Kidney (tissue), 14 donors: ENCODE data around the gene TFF1. TPM values are rescaled to one million over a fixed set of nuclear protein-coding genes. Genes with fewer than 3 reads are reported as not detected.
A peak's percentile ranks its signal among the peaks of the same experiment; 100 is the strongest.

Experiments
- DNase-seq, 5 donors: peaks; one replicate each; pipeline ENCODE4 v3.0.0-alpha.2; 2013 to 2020
- FAIRE-seq: peaks from 2 replicates; lab custom pipeline; 2012; peaks lifted over from hg19 to GRCh38; lab: Jason Lieb, UNC
- H3K27ac ChIP-seq, 2 donors: one replicate each; pipeline ENCODE4 v1.7.0; 2013; ENCODE audit warnings: low read depth in 2 of 2, low read length in 2 of 2, inconsistent platforms in 1 of 2
- H3K27me3 ChIP-seq: one replicate; pipeline ENCODE4 v1.7.1; 2013; ENCODE audit warnings: low read length, inconsistent platforms; ENCODE audit not compliant: control insufficient read depth, insufficient read depth
- H3K36me3 ChIP-seq, 3 donors: one replicate each; pipeline versions ENCODE4 v1.7.0 to v1.7.1; 2013; ENCODE audit warnings: low read length in 3 of 3, control low read depth in 1 of 3, inconsistent platforms in 1 of 3; ENCODE audit not compliant: insufficient read depth in 3 of 3, control insufficient read depth in 2 of 3
- H3K4me1 ChIP-seq, 3 donors: one replicate each; pipeline versions ENCODE4 v1.7.0 to v1.7.1; 2013; ENCODE audit warnings: low read length in 3 of 3, inconsistent platforms in 1 of 3, low read depth in 1 of 3; ENCODE audit not compliant: control insufficient read depth in 2 of 3, insufficient read depth in 2 of 3
- H3K4me3 ChIP-seq, 3 donors: one replicate each; pipeline versions ENCODE4 v1.7.0 to v1.8.1; 2013; ENCODE audit warnings: low read length in 3 of 3, control low read depth in 1 of 3, inconsistent platforms in 1 of 3
- H3K9ac ChIP-seq, 3 donors: one replicate each; pipeline versions ENCODE4 v1.7.0 to v1.7.1; 2013; ENCODE audit warnings: low read length in 3 of 3, control low read depth in 1 of 3, inconsistent platforms in 1 of 3
- H3K9me3 ChIP-seq, 3 donors: one replicate each; pipeline versions ENCODE4 v1.7.0 to v1.7.1; 2013; ENCODE audit warnings: low read length in 3 of 3, control low read depth in 1 of 3, inconsistent platforms in 1 of 3; ENCODE audit not compliant: control insufficient read depth in 2 of 3, insufficient read depth in 1 of 3
- intact Hi-C: fragments of 100-400 bp; cut with DNase I; formaldehyde crosslinking; loops from one replicate; pipeline ENCODE4 v1.11.1; 2022
- polyA plus RNA-seq: library from polyadenylated mRNA; stranded (reverse); fragments of 350-450 nt; fragmentation: Illumina TruSeq; extraction: RNeasy Lipid Tissue Mini Kit (QIAGEN cat#74804); gene quantifications from one replicate; pipeline ENCODE4 v1.2.3, GENCODE V29; 2014; ENCODE audit warnings: low read depth, low replicate concordance; ENCODE audit not compliant: insufficient read depth
- total RNA-seq: library from RNA; stranded (reverse); fragmentation: NEBNext Ultra II Directional; extraction: Animal tissue kit (Norgen Biotek cat#: 25700); gene quantifications from one replicate; pipeline ENCODE4 v1.2.1, GENCODE V29; 2021
- TF ChIP-seq, protein P1 (sequence below): IDR thresholded peaks from 3 replicates; pipeline ENCODE4 v1.5.1; 2012; ENCODE audit warnings: mild to moderate bottlenecking, moderate library complexity, borderline replicate concordance; ENCODE audit not compliant: insufficient read depth; ENCODE audit errors: extremely low read depth
- donor health status: control.
- donor health status: control.
- donor health status: control.
- donor health status: control.
- donor health status: control.
- donor health status: DM: yes; HTN: yes; CAD: no.
- donor health status: Normal renal cell carcinoma (clear cell type).

TFF1 gene
- total and polyA plus RNA-seq, 2 donors from 2014 or later = not detected

GRCh38 chr21:42397746-42398394, 31.5 kb upstream of the TFF1 start:
- TF ChIP-seq, protein P1, sequence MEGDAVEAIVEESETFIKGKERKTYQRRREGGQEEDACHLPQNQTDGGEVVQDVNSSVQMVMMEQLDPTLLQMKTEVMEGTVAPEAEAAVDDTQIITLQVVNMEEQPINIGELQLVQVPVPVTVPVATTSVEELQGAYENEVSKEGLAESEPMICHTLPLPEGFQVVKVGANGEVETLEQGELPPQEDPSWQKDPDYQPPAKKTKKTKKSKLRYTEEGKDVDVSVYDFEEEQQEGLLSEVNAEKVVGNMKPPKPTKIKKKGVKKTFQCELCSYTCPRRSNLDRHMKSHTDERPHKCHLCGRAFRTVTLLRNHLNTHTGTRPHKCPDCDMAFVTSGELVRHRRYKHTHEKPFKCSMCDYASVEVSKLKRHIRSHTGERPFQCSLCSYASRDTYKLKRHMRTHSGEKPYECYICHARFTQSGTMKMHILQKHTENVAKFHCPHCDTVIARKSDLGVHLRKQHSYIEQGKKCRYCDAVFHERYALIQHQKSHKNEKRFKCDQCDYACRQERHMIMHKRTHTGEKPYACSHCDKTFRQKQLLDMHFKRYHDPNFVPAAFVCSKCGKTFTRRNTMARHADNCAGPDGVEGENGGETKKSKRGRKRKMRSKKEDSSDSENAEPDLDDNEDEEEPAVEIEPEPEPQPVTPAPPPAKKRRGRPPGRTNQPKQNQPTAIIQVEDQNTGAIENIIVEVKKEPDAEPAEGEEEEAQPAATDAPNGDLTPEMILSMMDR = no peak
- DNase-seq (no peak), FAIRE-seq (no peak)
- H3K27me3 ChIP-seq = no peaks in the 10 kb centered on the region
- H3K4me3 ChIP-seq = no peak overlapping the region
- H3K9me3 ChIP-seq = peaks cover 0 to 10% (median 0%) of the 10 kb centered on the region in 3 donors
- intact Hi-C loops = no loop called here
- no peaks in the 10 kb centered on the region for H3K36me3 ChIP-seq
- no peak overlapping the region for H3K9ac ChIP-seq
- H3K27ac ChIP-seq = no peak overlapping the region
- H3K4me1 ChIP-seq = peaks cover 0 to 4% (median 0%) of the 10 kb centered on the region in 3 donors

- no peaks in the 10 kb centered on the region for H3K36me3 ChIP-seq
- TF ChIP-seq, protein P1 = no peak
- no peak overlapping the region for H3K27ac ChIP-seq
- H3K9ac ChIP-seq = no peak overlapping the region
- no peaks in the 10 kb centered on the region for H3K27me3 ChIP-seq
- no peak overlapping the region for H3K4me3 ChIP-seq
- H3K4me1 ChIP-seq = peaks cover 0 to 4% (median 0%) of the 10 kb centered on the region in 3 donors
- no peak for FAIRE-seq
- peak in 2 of 5 donors; percentile 58 for DNase-seq
- peaks cover 0 to 8% (median 0%) of the 10 kb centered on the region in 3 donors for H3K9me3 ChIP-seq
- intact Hi-C loops = no loop called here
These were observed 30.7 kb upstream of the TFF1 start for GRCh38 chr21:42396799-42397745.

DNA sequence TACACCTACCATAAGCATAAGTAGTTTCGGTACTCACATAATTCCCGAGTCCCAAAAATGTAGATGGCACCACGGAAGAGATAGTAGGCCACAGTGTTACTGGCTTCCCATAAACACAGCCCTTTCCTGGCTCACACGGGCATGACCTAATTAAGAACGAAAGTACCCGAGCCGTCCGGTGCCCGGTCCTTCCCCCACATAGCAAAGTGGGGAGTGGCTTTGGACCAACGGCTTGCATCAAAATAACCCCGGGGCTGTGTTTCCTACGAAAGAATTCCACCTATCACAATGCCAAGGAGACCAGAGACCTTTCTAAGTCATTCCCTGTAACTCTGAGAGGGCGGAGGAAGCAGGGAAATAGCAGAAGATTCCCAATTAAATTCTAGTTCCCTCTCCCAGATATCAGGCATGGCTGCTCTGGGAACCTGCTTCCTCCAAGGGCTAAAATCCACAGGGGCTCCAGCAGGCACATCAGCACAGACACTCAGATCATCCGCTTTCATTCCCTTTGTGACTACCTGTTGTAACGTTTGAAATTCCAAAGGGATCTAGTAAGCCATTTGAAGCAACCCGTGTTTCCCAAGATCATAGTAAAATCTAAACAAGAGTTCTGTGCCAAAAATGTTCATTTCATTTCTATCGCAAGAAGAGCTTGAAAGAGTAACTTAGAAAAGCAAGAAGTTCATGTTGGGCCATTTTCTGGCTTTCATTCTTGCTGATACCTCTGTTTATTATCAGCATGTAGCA, 29.7 kb upstream of the TFF1 start, which contains the start of gene TMPRSS3:
Gene TMPRSS3, minus strand, starts transcription at position 148 of the 747 bp plus-strand sequence. CDS start 635 bp downstream, outside the sequence.
- FAIRE-seq (no peak), DNase-seq (peak in 4 of 5 donors; percentile 66 to 82 (median 74))
- Histone ChIP-seq H3K27me3 (no peaks in the 10 kb centered on the region), H3K27ac (peak within 1 kb of the TSS; percentile 11 to 51), H3K9ac (no peak within 1 kb of the TSS), H3K4me3 (peak within 1 kb of the TSS in 2 of 3 donors; percentile 11 to 13), H3K36me3 (no peaks in the 10 kb centered on the region), H3K4me1 (peaks cover 0 to 4% (median 0%) of the 10 kb centered on the region in 3 donors), H3K9me3 (no peaks in the 10 kb centered on the region)
- intact Hi-C loops = no loop called here
- TF ChIP-seq, protein P1 = no peak
